ENCODE data around the gene OGFOD3.

DNA sequence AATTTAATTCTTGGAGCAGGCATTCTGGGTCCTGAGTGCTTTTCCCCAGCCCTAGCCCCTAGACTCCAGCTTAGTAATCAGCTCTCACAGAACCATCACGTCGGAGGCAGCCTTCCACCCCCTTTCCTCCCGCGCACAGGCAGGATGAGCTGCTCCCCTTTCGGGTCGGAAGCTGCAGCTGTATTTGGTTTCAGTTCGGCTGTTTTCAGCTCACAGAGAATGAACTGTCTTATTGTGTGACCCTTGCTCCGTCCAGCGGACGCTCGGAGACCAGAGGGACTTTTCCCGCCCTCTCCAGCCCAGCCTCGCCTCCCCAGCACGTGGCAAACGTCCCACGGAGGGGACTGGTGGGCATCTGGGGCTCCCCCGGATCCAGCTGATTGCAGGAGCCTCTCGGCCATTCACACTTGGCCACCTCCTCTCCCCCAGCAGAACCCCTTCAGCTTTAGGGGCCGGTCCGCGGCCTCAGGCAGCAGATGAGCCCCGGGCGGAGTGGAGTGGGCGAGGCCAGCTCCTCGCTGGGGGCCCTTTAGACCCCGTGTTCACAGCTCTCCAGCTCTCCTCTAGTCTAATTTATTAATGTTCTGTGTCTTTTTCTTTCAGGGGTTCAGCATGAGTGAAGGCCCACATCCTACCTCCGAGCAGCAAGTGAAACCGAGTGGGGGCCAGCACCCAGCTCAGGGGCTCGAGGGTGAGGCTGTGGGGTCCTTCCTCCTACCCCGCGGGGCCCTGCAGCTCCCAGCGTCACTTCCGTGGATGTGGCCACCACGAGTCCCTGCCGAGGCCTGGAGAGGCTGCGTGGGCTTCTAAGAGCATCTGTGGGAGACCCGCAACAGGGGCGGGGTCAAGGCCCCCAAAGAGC is 47.7 kb downstream of the OGFOD3 start:
- TF ChIP-seq EZH2 (IDR thresholded peaks at IDR 0.05; ENCODE audit: borderline replicate concordance) = no peak
- TF ChIP-seq, protein P1, sequence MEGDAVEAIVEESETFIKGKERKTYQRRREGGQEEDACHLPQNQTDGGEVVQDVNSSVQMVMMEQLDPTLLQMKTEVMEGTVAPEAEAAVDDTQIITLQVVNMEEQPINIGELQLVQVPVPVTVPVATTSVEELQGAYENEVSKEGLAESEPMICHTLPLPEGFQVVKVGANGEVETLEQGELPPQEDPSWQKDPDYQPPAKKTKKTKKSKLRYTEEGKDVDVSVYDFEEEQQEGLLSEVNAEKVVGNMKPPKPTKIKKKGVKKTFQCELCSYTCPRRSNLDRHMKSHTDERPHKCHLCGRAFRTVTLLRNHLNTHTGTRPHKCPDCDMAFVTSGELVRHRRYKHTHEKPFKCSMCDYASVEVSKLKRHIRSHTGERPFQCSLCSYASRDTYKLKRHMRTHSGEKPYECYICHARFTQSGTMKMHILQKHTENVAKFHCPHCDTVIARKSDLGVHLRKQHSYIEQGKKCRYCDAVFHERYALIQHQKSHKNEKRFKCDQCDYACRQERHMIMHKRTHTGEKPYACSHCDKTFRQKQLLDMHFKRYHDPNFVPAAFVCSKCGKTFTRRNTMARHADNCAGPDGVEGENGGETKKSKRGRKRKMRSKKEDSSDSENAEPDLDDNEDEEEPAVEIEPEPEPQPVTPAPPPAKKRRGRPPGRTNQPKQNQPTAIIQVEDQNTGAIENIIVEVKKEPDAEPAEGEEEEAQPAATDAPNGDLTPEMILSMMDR (IDR thresholded peaks at IDR 0.05; ENCODE audit: poor library complexity) = no peak

Measured in hepatocyte (in vitro differentiated cells).